Loucy (cell line): Measurements from ENCODE around the gene STXBP6.

Source experiments
- H2AFZ ChIP-seq: fragments of 200-600 bp; sonication (generic); 2 replicates; pipeline ENCODE4 v1.6.0; 2016; ENCODE audit warnings: antibody characterized with exemption, mild to moderate bottlenecking, low read length, moderate library complexity
- H3F3A ChIP-seq: fragments of 200-600 bp; 2 replicates; pipeline ENCODE4 v1.6.0; 2016; ENCODE audit warnings: antibody characterized with exemption, low read depth, mild to moderate bottlenecking
- H3K27me3 ChIP-seq: fragments of 200-600 bp; sonication (generic); 2 replicates; pipeline ENCODE4 v1.6.1; 2014; ENCODE audit warnings: low read length, mild to moderate bottlenecking; ENCODE audit not compliant: insufficient read depth, poor library complexity, severe bottlenecking
- H3K36me3 ChIP-seq: fragments of 200-600 bp; sonication (generic); 2 replicates; pipeline ENCODE4 v1.6.1; 2016; ENCODE audit warnings: low read length; ENCODE audit not compliant: insufficient read depth
- H3K4me1 ChIP-seq: fragments of 200-600 bp; sonication (generic); 2 replicates; pipeline ENCODE4 v1.5.1; 2014; ENCODE audit warnings: low read length, mild to moderate bottlenecking; ENCODE audit not compliant: insufficient read depth, poor library complexity, severe bottlenecking
- H3K4me2 ChIP-seq: fragments of 200-600 bp; sonication (generic); 2 replicates; pipeline ENCODE4 v1.6.0; 2014; ENCODE audit warnings: antibody characterized with exemption, low read length, low read depth, mild to moderate bottlenecking; ENCODE audit not compliant: poor library complexity, severe bottlenecking
- H3K4me3 ChIP-seq: fragments of 200-600 bp; sonication (generic); 2 replicates; pipeline ENCODE4 v1.5.1; 2014; ENCODE audit warnings: low read length, mild to moderate bottlenecking, mixed read lengths; ENCODE audit not compliant: poor library complexity, severe bottlenecking
- H3K79me2 ChIP-seq: fragments of 200-600 bp; sonication (generic); 2 replicates; pipeline ENCODE4 v1.6.1; 2014; ENCODE audit warnings: low read length; ENCODE audit not compliant: insufficient read depth
- H3K9ac ChIP-seq: fragments of 200-600 bp; sonication (generic); 2 replicates; pipeline ENCODE4 v1.6.0; 2014; ENCODE audit warnings: mild to moderate bottlenecking, low read depth, low read length, moderate library complexity; ENCODE audit not compliant: poor library complexity, severe bottlenecking
- H3K9me2 ChIP-seq: fragments of 200-600 bp; sonication (generic); replicated peaks from 2 replicates; pipeline ENCODE4 v1.6.1; 2016; ENCODE audit warnings: low read depth, low read length, mixed read lengths
- H3K9me3 ChIP-seq: fragments of 200-600 bp; sonication (generic); 2 replicates; pipeline ENCODE4 v1.6.1; 2014; ENCODE audit warnings: mild to moderate bottlenecking, antibody characterized with exemption, low read length, low read depth; ENCODE audit not compliant: insufficient read depth
- H4K20me1 ChIP-seq: fragments of 200-600 bp; sonication (generic); 2 replicates; pipeline ENCODE4 v1.6.0; 2014; ENCODE audit warnings: antibody characterized with exemption, low read length, mild to moderate bottlenecking; ENCODE audit not compliant: insufficient read depth, poor library complexity, severe bottlenecking
- CTCF ChIP-seq: fragments of 200-600 bp; sonication (generic); conservative IDR thresholded peaks from 2 replicates; pipeline ENCODE4 v1.5.1; 2014; ENCODE audit warnings: mild to moderate bottlenecking, antibody characterized with exemption, low read length
- EZH2phosphoT487 ChIP-seq: fragments of 200-600 bp; IDR thresholded peaks from 2 replicates; pipeline ENCODE4 v1.6.1; 2018; ENCODE audit warnings: antibody characterized with exemption, mild to moderate bottlenecking, moderate library complexity, borderline replicate concordance

The STXBP6 gene

GRCh38 chr14:24780281-24780680, 269.7 kb downstream of the STXBP6 start:
- Histone ChIP-seq H3K9me3 (no peaks in the 10 kb centered on the region), H3K4me2 (no peak overlapping the region), H3K9ac (no peak overlapping the region), H3K4me1 (peaks cover 4% of the 10 kb centered on the region), H3K36me3 (no peaks in the 10 kb centered on the region), H3F3A (no peaks in the 10 kb centered on the region), H3K4me3 (no peak overlapping the region), H3K9me2 (no peaks in the 10 kb centered on the region), H4K20me1 (no peaks in the 10 kb centered on the region), H2AFZ (no peak overlapping the region), H3K79me2 (no peaks in the 10 kb centered on the region), H3K27me3 (no peaks in the 10 kb centered on the region)
- TF ChIP-seq CTCF (no peak), EZH2phosphoT487 (no peak)

- TF ChIP-seq EZH2phosphoT487 (no peak), CTCF (no peak)
- no peak overlapping the region for H3K9ac ChIP-seq
- H3K9me3 ChIP-seq = no peaks in the 10 kb centered on the region; the same call in 1 of the 2 replicates
Observed at GRCh38 chr14:24777678-24778077, 272.3 kb downstream of the STXBP6 start.

DNA sequence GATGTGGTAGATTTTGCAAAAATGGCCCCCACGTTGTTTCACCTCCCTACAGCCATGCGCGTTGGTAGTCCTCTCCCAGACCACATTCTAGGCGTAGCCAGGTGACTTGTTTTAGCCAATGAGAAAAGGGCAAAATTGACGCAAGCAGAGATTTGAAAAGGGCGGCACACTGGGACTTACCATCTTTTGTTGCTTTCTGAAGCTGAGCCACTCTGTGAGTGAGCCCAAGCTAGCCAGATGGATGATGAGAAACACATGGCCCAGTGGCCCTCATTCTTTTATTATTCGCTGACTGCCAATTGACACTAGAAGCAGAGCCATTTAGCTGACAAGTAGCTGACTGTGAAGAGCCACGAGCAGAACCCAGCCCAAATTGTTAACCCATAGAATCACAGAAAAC, 274.0 kb downstream of the STXBP6 start:
- Histone ChIP-seq H3K4me3 (no peak overlapping the region), H2AFZ (no peak overlapping the region), H3F3A (no peaks in the 10 kb centered on the region), H3K27me3 (no peaks in the 10 kb centered on the region), H3K79me2 (no peaks in the 10 kb centered on the region), H4K20me1 (no peaks in the 10 kb centered on the region), H3K9ac (no peak overlapping the region), H3K9me3 (no peaks in the 10 kb centered on the region; the same call in 1 of the 2 replicates), H3K9me2 (no peaks in the 10 kb centered on the region), H3K4me1 (peaks cover 21% of the 10 kb centered on the region), H3K36me3 (no peaks in the 10 kb centered on the region), H3K4me2 (no peak overlapping the region)
- TF ChIP-seq EZH2phosphoT487 (no peak), CTCF (no peak)

More at GRCh38 chr14:24777678-24778077, 272.3 kb downstream of the STXBP6 start:
- H3K9me2 ChIP-seq = no peaks in the 10 kb centered on the region
- H3K4me2 ChIP-seq = no peak overlapping the region
- H3K4me1 ChIP-seq = peaks cover 21% of the 10 kb centered on the region
- no peaks in the 10 kb centered on the region for H3K27me3 ChIP-seq
- H4K20me1 ChIP-seq = no peaks in the 10 kb centered on the region
- no peaks in the 10 kb centered on the region for H3K36me3 ChIP-seq
- H3K4me3 ChIP-seq = no peak overlapping the region
- H3K79me2 ChIP-seq = no peaks in the 10 kb centered on the region
- H3F3A ChIP-seq = no peaks in the 10 kb centered on the region
- no peak overlapping the region for H2AFZ ChIP-seq
